ENCODE measurements around the gene ATP8B4.

DNA sequence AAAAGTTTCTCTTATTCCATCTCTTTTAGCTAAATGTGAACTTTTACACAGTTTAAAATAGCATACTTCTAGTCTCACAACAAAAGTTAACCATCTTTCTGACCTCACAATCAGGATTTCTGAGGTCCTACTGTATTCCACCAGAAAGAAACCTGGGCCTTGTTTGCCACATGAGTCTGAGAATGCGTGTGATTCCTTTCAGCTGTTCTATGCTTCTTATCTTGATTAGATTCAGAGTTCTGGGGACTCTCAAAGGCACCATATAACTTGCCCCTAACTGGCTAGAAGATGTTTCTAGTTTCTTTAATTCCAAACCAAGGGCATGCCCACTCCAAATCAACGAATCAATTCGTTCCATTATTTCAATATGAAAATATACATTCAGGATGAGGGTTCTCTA is 131.1 kb downstream of the ATP8B4 start:
- TF ChIP-seq, protein P1, sequence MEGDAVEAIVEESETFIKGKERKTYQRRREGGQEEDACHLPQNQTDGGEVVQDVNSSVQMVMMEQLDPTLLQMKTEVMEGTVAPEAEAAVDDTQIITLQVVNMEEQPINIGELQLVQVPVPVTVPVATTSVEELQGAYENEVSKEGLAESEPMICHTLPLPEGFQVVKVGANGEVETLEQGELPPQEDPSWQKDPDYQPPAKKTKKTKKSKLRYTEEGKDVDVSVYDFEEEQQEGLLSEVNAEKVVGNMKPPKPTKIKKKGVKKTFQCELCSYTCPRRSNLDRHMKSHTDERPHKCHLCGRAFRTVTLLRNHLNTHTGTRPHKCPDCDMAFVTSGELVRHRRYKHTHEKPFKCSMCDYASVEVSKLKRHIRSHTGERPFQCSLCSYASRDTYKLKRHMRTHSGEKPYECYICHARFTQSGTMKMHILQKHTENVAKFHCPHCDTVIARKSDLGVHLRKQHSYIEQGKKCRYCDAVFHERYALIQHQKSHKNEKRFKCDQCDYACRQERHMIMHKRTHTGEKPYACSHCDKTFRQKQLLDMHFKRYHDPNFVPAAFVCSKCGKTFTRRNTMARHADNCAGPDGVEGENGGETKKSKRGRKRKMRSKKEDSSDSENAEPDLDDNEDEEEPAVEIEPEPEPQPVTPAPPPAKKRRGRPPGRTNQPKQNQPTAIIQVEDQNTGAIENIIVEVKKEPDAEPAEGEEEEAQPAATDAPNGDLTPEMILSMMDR (IDR thresholded peaks at IDR 0.05): no peak
- no peak for TF ChIP-seq POLR2A (IDR thresholded peaks at IDR 0.05)

All from uterus (tissue), 2 donors.